ENCODE results near the gene ATP2C2.

- TF ChIP-seq CTCF (conservative IDR thresholded peaks at IDR 0.05; ENCODE audit: low read depth, low read length) (no peak), EZH2phosphoT487 (IDR thresholded peaks at IDR 0.05; ENCODE audit: borderline replicate concordance, low read length) (no peak), EZH2 (IDR thresholded peaks at IDR 0.05; ENCODE audit: low read length, unreplicated experiment) (no peak)
Measured at GRCh38 chr16:84407588-84408313, 39.4 kb downstream of the ATP2C2 start.
